Stomach (tissue), 4 donors: ENCODE measurements around the gene SERINC5.

Experiments used
- EP300 ChIP-seq: sonication (generic); formaldehyde crosslinking; IDR thresholded peaks from one replicate; pipeline ENCODE4 v1.6.1; 2017; ENCODE audit warnings: antibody characterized with exemption
- POLR2A ChIP-seq, 4 donors: fragments of 450-650 bp; IDR thresholded peaks; one replicate each; pipeline ENCODE4 v1.6.1; 2016; ENCODE audit warnings: antibody characterized with exemption in 4 of 4, control low read depth in 2 of 4, mild to moderate bottlenecking in 1 of 4, moderate library complexity in 1 of 4

DNA sequence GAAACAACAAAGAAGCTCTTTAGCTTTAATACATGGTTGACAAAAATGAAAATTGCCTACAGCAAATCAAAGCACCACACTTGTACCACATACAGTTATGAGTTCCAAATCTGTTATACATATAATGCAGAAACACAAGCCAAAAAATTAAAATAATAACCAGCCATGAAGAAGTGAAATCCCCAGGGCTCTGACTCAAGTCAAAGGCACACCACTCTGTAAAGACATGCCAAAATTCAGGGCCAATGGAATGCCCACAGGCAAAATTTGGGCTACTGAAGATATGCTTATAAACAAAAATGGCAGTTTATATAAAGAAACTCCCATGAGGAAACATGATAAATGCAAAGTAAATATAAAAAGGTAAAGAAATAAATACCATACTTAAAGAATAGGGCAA, 191.7 kb downstream of the SERINC5 start:
- TF ChIP-seq EP300 (no peak), POLR2A (IDR thresholded peaks at IDR 0.05) (no peak)
